Osteoblast (primary cell): ENCODE data around the gene LRRC10. TPM values are rescaled to one million over a fixed set of nuclear protein-coding genes. Genes with fewer than 3 reads are reported as not detected.

Experiments used
- DNase-seq: peaks from one replicate; pipeline ENCODE4 v3.0.0; 2011; ENCODE audit warnings: low spot score, mixed read lengths; ENCODE audit not compliant: insufficient read length; ENCODE audit errors: missing footprints
- H2AFZ ChIP-seq: 2 replicates; pipeline ENCODE4 v1.6.0; 2011; ENCODE audit warnings: mild to moderate bottlenecking, low read length
- H3K27ac ChIP-seq: 2 replicates; pipeline ENCODE4 v1.5.1; 2011; ENCODE audit warnings: mild to moderate bottlenecking, low read depth, low read length, moderate library complexity
- H3K27me3 ChIP-seq: 2 replicates; pipeline ENCODE4 v1.6.0; 2012; ENCODE audit warnings: mild to moderate bottlenecking, control low read depth, inconsistent platforms, low read length, moderate library complexity; ENCODE audit not compliant: insufficient read depth
- H3K36me3 ChIP-seq: 2 replicates; pipeline ENCODE4 v1.5.1; 2011; ENCODE audit warnings: mild to moderate bottlenecking, low read length, control low read depth, moderate library complexity; ENCODE audit not compliant: insufficient read depth
- H3K4me1 ChIP-seq: 2 replicates; pipeline ENCODE4 v1.5.1; 2011; ENCODE audit warnings: mild to moderate bottlenecking, low read length, control low read depth, moderate library complexity; ENCODE audit not compliant: insufficient read depth
- H3K4me2 ChIP-seq: 2 replicates; pipeline ENCODE4 v1.6.0; 2011; ENCODE audit warnings: mild to moderate bottlenecking, low read length; ENCODE audit not compliant: insufficient read depth
- H3K4me3 ChIP-seq: fragments of 200-600 bp; sonication (generic); 3 replicates; pipeline ENCODE4 v1.5.1; 2012; ENCODE audit warnings: mild to moderate bottlenecking, low read length, inconsistent platforms; ENCODE audit not compliant: insufficient read depth
- H3K79me2 ChIP-seq: 2 replicates; pipeline ENCODE4 v1.6.0; 2012; ENCODE audit warnings: mild to moderate bottlenecking, low read length, control low read depth, inconsistent platforms; ENCODE audit not compliant: insufficient read depth
- H3K9me3 ChIP-seq: 2 replicates; pipeline ENCODE4 v1.5.1; 2011; ENCODE audit warnings: low read depth, low read length, control low read depth
- H4K20me1 ChIP-seq: 2 replicates; pipeline ENCODE4 v1.6.0; 2012; ENCODE audit warnings: mild to moderate bottlenecking, low read length, control low read depth; ENCODE audit not compliant: insufficient read depth
- CTCF ChIP-seq: IDR thresholded peaks from 2 replicates; pipeline ENCODE4 v1.5.1; 2011; ENCODE audit warnings: mild to moderate bottlenecking, low read depth, low read length, moderate library complexity; ENCODE audit errors: extremely low read depth
- total RNA-seq: library from RNA; depleted of rRNA; stranded (reverse); fragments of >200 nt; gene quantifications from 2 replicates; pipeline ENCODE4 v1.2.3, GENCODE V29; 2012

Gene LRRC10
- total RNA-seq, 1 donor, result not detected

- no peaks in the 10 kb centered on the region for H3K36me3 ChIP-seq
- no peak for DNase-seq
- no peaks in the 10 kb centered on the region for H3K79me2 ChIP-seq
- H3K27me3 ChIP-seq, result no peaks in the 10 kb centered on the region
- H3K9me3 ChIP-seq, result no peaks in the 10 kb centered on the region
- no peak overlapping the region for H3K4me2 ChIP-seq
- H2AFZ ChIP-seq, result no peak overlapping the region
- no peak overlapping the region for H3K27ac ChIP-seq
- H4K20me1 ChIP-seq, result no peaks in the 10 kb centered on the region
- no peaks in the 10 kb centered on the region for H3K4me1 ChIP-seq
- no peak for TF ChIP-seq CTCF
- H3K4me3 ChIP-seq, result no peak overlapping the region
Observed at GRCh38 chr12:69642531-69642930, 31.8 kb upstream of the LRRC10 start.

- no peak for DNase-seq
- Histone ChIP-seq H2AFZ (no peak overlapping the region), H3K4me2 (no peak overlapping the region), H3K27ac (no peak overlapping the region), H4K20me1 (no peaks in the 10 kb centered on the region), H3K9me3 (no peaks in the 10 kb centered on the region), H3K4me3 (no peak overlapping the region), H3K79me2 (no peaks in the 10 kb centered on the region), H3K27me3 (no peaks in the 10 kb centered on the region), H3K36me3 (no peaks in the 10 kb centered on the region), H3K4me1 (no peaks in the 10 kb centered on the region)
- no peak for TF ChIP-seq CTCF
Observed at GRCh38 chr12:69641546-69641945, 30.8 kb upstream of the LRRC10 start.

DNA sequence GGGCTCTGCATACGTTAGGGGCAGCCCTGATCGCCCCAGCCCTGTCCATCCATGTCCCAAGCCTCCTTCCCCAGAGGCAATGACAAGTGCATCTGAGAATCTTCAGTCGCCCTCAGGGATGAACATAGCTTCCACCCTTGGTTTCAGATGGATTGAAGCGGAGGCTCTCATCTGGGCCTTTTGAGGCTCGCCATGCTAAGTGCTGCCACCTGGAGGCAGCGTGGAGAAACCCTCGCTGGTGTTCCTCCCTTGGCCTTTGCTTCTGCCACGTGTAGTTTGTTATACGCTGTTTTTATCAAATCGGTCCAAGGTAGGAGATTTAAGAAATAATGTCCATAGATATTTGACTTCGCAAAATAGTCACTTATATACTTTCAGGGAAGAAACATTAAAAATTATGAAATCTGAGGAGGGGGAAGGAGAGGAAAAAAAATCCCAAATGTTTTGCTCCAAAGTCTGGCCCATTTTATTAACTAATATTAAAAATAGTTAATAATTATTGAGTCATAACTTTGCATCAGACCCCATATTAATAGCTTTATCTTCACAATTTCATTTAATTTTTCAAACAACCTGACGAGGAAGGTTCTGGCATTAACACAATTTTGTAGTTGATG, 28.8 kb upstream of the LRRC10 start:
- Histone ChIP-seq H3K4me3 (no peak overlapping the region), H3K4me2 (no peak overlapping the region), H3K36me3 (no peaks in the 10 kb centered on the region), H2AFZ (peak overlapping the region; percentile 60), H3K4me1 (no peaks in the 10 kb centered on the region), H3K79me2 (no peaks in the 10 kb centered on the region), H3K27me3 (no peaks in the 10 kb centered on the region), H4K20me1 (no peaks in the 10 kb centered on the region), H3K27ac (no peak overlapping the region), H3K9me3 (no peaks in the 10 kb centered on the region)
- peak; percentile 93 for DNase-seq
- TF ChIP-seq CTCF, result peak; percentile 96

GRCh38 chr12:69633061-69633460, 22.4 kb upstream of the LRRC10 start:
- Histone ChIP-seq H3K27me3 (no peaks in the 10 kb centered on the region), H2AFZ (no peak overlapping the region), H3K4me1 (no peaks in the 10 kb centered on the region), H3K4me3 (no peak overlapping the region), H3K27ac (no peak overlapping the region), H3K9me3 (no peaks in the 10 kb centered on the region), H3K79me2 (no peaks in the 10 kb centered on the region), H3K4me2 (no peak overlapping the region), H3K36me3 (no peaks in the 10 kb centered on the region), H4K20me1 (no peaks in the 10 kb centered on the region)
- TF ChIP-seq CTCF, result peak; percentile 28
- no peak for DNase-seq
